Nucleus accumbens (tissue), 56 donors: ENCODE measurements around the gene PRAC2.

Experiments used
- DNase-seq, 56 donors: peaks; one replicate each; lab custom pipeline; 2025; lab: John Stamatoyannopoulos, UW

PRAC2 gene

GRCh38 chr17:48732688-48733629 lies 10.0 kb downstream of the PRAC2 start:
- no peak for DNase-seq

- no peak for DNase-seq
Measured at GRCh38 chr17:48733632-48734328, 10.8 kb downstream of the PRAC2 start.

- no peak for DNase-seq
Measured at GRCh38 chr17:48734333-48735061, 11.5 kb downstream of the PRAC2 start.

- no peak for DNase-seq
Measured at GRCh38 chr17:48735062-48735351, 12.0 kb downstream of the PRAC2 start.

GRCh38 chr17:48737330-48738043 lies 14.5 kb downstream of the PRAC2 start:
- no peak for DNase-seq

GRCh38 chr17:48738424-48738802 lies 15.4 kb downstream of the PRAC2 start:
- DNase-seq, result no peak

GRCh38 chr17:48738803-48739526 lies 16.0 kb downstream of the PRAC2 start:
- DNase-seq, result no peak

- DNase-seq, result no peak
Measured at GRCh38 chr17:48740537-48740936, 17.6 kb downstream of the PRAC2 start.

- DNase-seq, result no peak
Measured at GRCh38 chr17:48745381-48746275, 22.6 kb downstream of the PRAC2 start.

GRCh38 chr17:48746916-48747444 lies 24.0 kb downstream of the PRAC2 start:
- no peak for DNase-seq

GRCh38 chr17:48747445-48748363 lies 24.7 kb downstream of the PRAC2 start:
- DNase-seq, result no peak

GRCh38 chr17:48748718-48749566 lies 26.0 kb downstream of the PRAC2 start:
- no peak for DNase-seq

GRCh38 chr17:48749621-48750553 lies 26.9 kb downstream of the PRAC2 start:
- no peak for DNase-seq

- no peak for DNase-seq
Measured at GRCh38 chr17:48751172-48751571, 28.2 kb downstream of the PRAC2 start.

- DNase-seq, result peak in 1 of 56 donors; percentile 0
Measured at GRCh38 chr17:48751733-48752398, 28.9 kb downstream of the PRAC2 start.
